IMR-90 (cell line): ENCODE measurements around the gene FAM171A1. TPM values are rescaled to one million over a fixed set of nuclear protein-coding genes. Genes with fewer than 3 reads are reported as not detected.

ENCODE experiments used
- ATAC-seq: fragments of 200-7000 bp; cut with Tn5 transposase; 2 replicates; pipeline ENCODE4 v1.9.1; 2020; ENCODE audit warnings: low read depth, mild to moderate bottlenecking, moderate library complexity
- BruUV-seq: library from RNA; stranded (reverse); fragments of 400-500 nt; replicated peaks from 2 replicates; lab custom pipeline; 2021; lab: Mats Ljungman, UMichigan
- CTCF ChIA-PET: fragments of 300-600 bp; formaldehyde crosslinking; extraction: SDS; loops from one replicate; lab custom pipeline; 2021; ENCODE audit warnings: antibody characterized with exemption; lab: Yijun Ruan, JAX
- POLR2A ChIA-PET: fragments of 300-600 bp; sonication (Branson Sonifier 250); formaldehyde crosslinking; loops from one replicate; lab custom pipeline; 2022; ENCODE audit warnings: antibody characterized with exemption; ENCODE audit not compliant: unreplicated experiment; lab: Charles Lee
- DNase-seq: peaks from one replicate; pipeline ENCODE4 v3.0.0; 2013
- H2AFZ ChIP-seq: replicated peaks from 2 replicates; pipeline ENCODE3; 2013; ENCODE audit warnings: low read length, mild to moderate bottlenecking; ENCODE audit not compliant: poor library complexity
- H2AK5ac ChIP-seq: 2 replicates; pipeline ENCODE4 v1.6.1; 2013; ENCODE audit warnings: low read depth, low read length, inconsistent platforms
- H2AK9ac ChIP-seq: replicated peaks from 2 replicates; pipeline ENCODE3; 2013; ENCODE audit warnings: mild to moderate bottlenecking, low read depth, low read length, moderate library complexity; ENCODE audit not compliant: poor library complexity
- H2BK120ac ChIP-seq: 2 replicates; pipeline ENCODE4 v1.6.1; 2013; ENCODE audit warnings: low read depth, low read length, inconsistent platforms
- H2BK15ac ChIP-seq: 3 replicates; pipeline ENCODE4 v1.6.1; 2013; ENCODE audit warnings: low read depth, low read length, inconsistent platforms
- H2BK20ac ChIP-seq: 2 replicates; pipeline ENCODE4 v1.6.1; 2013; ENCODE audit warnings: low read depth, mild to moderate bottlenecking, inconsistent platforms, low read length, moderate library complexity
- H2BK5ac ChIP-seq: 2 replicates; pipeline ENCODE4 v1.6.1; 2013; ENCODE audit warnings: mild to moderate bottlenecking, low read depth, low read length, inconsistent platforms; ENCODE audit not compliant: poor library complexity, severe bottlenecking
- H3K14ac ChIP-seq: replicated peaks from 2 replicates; pipeline ENCODE4 v1.6.1; 2013; ENCODE audit warnings: low read depth, low read length, inconsistent platforms
- H3K18ac ChIP-seq: 2 replicates; pipeline ENCODE4 v1.6.1; 2013; ENCODE audit warnings: low read depth, low read length, control low read depth
- H3K23ac ChIP-seq: 2 replicates; pipeline ENCODE4 v1.6.1; 2013; ENCODE audit warnings: low read depth, low read length, inconsistent platforms
- H3K27ac ChIP-seq: 2 replicates; pipeline ENCODE4 v1.5.1; 2013; ENCODE audit warnings: mild to moderate bottlenecking, control low read depth, low read length; ENCODE audit not compliant: insufficient read depth
- H3K27me3 ChIP-seq: 2 replicates; pipeline ENCODE4 v1.6.1; 2013; ENCODE audit warnings: low read length; ENCODE audit not compliant: control insufficient read depth, insufficient read depth
- H3K36me3 ChIP-seq: 2 replicates; pipeline ENCODE4 v1.6.1; 2013; ENCODE audit warnings: low read length, mixed read lengths; ENCODE audit not compliant: control insufficient read depth, insufficient read depth
- H3K4ac ChIP-seq: 2 replicates; pipeline ENCODE4 v1.6.1; 2013; ENCODE audit warnings: low read depth, low read length, inconsistent platforms
- H3K4me1 ChIP-seq: 2 replicates; pipeline ENCODE4 v1.6.1; 2013; ENCODE audit warnings: low read length, mixed read lengths; ENCODE audit not compliant: control insufficient read depth, insufficient read depth
- H3K4me2 ChIP-seq: 2 replicates; pipeline ENCODE4 v1.6.1; 2013; ENCODE audit warnings: low read depth, mild to moderate bottlenecking, control low read depth, low read length, moderate library complexity
- H3K4me3 ChIP-seq: 2 replicates; pipeline ENCODE4 v1.5.1; 2013; ENCODE audit warnings: low read depth, mild to moderate bottlenecking, control low read depth, low read length, moderate library complexity; ENCODE audit not compliant: insufficient read depth
- H3K56ac ChIP-seq: 2 replicates; pipeline ENCODE4 v1.6.1; 2013; ENCODE audit warnings: low read length, inconsistent platforms; ENCODE audit not compliant: insufficient read depth; ENCODE audit errors: extremely low read depth
- H3K79me1 ChIP-seq, 2 experiments: 2 replicates each; pipeline ENCODE4 v1.6.1; 2013; ENCODE audit warnings: low read length in 2 of 2, inconsistent platforms in 1 of 2, low read depth in 1 of 2
- H3K9ac ChIP-seq: 2 replicates; pipeline ENCODE4 v1.6.1; 2013; ENCODE audit warnings: low read depth, low read length, control low read depth
- H3K9me1 ChIP-seq: 2 replicates; pipeline ENCODE4 v1.6.1; 2013; ENCODE audit warnings: low read length, inconsistent platforms; ENCODE audit not compliant: insufficient read depth
- H3K9me3 ChIP-seq: 2 replicates; pipeline ENCODE4 v1.6.1; 2013; ENCODE audit warnings: low read length; ENCODE audit not compliant: control insufficient read depth, insufficient read depth
- H4K20me1 ChIP-seq: 2 replicates; pipeline ENCODE4 v1.6.1; 2013; ENCODE audit warnings: low read length, inconsistent platforms; ENCODE audit not compliant: insufficient read depth
- H4K5ac ChIP-seq: 2 replicates; pipeline ENCODE4 v1.6.1; 2013; ENCODE audit warnings: mild to moderate bottlenecking, low read depth, low read length, control low read depth
- H4K8ac ChIP-seq, 2 experiments: 2 replicates each; pipeline ENCODE4 v1.6.1; 2013; ENCODE audit warnings: low read depth in 2 of 2, low read length in 2 of 2, control low read depth in 1 of 2, inconsistent platforms in 1 of 2
- H4K91ac ChIP-seq: 2 replicates; pipeline ENCODE4 v1.6.1; 2013; ENCODE audit warnings: low read depth, low read length, inconsistent platforms; ENCODE audit not compliant: insufficient read depth
- RFX5 ChIP-seq: IDR thresholded peaks from 2 replicates; pipeline ENCODE4 v1.8.0; 2012; ENCODE audit warnings: low read depth, mild to moderate bottlenecking, low read length, moderate library complexity
- WGBS, 2 experiments: methylation state at CpG; one replicate each; pipeline versions ENCODE4 v1.1.5 to v1.1.7; 2013; ENCODE audit warnings: missing lambda C conversion rate in 2 of 2; ENCODE audit not compliant: insufficient read length in 1 of 2; ENCODE audit errors: extremely low coverage in 2 of 2; 5-methylcytosine and 5-hydroxymethylcytosine counted together
- dilution Hi-C: fragments of 300-500 bp; cut with HindIII; formaldehyde crosslinking; loops from one replicate; pipeline ENCODE4 v1.14.3; 2018; ENCODE audit warnings: low sequenced_read_pairs; ENCODE audit not compliant: unreplicated experiment
- in situ Hi-C: fragments of 300-500 bp; cut with MboI; formaldehyde crosslinking; loops from 3 replicates; pipeline ENCODE4 v1.14.3; 2019; ENCODE audit warnings: low sequenced_read_pairs, inconsistent platforms, mixed read lengths
- intact Hi-C: fragments of 100-400 bp; cut with micrococcal nuclease; formaldehyde crosslinking; loops from 2 replicates; pipeline ENCODE4 v1.10.0; 2022
- polyA plus RNA-seq, 3 experiments: library from polyadenylated mRNA; depleted of rRNA; stranded (reverse); fragments of >200 nt; gene quantifications; 2 replicates each; pipeline ENCODE4 v1.2.3, GENCODE V29; 2012; ENCODE audit warnings: low replicate concordance in 1 of 3
- total RNA-seq: library from RNA; depleted of rRNA; stranded (reverse); fragments of >200 nt; gene quantifications from 2 replicates; pipeline ENCODE4 v1.2.3, GENCODE V29; 2012

The FAM171A1 gene
- total and polyA plus RNA-seq, 2 of the 4 experiments (the other 2 are of a cell fraction) = 20.3 to 30.6 TPM

GRCh38 chr10:15341502-15342128, 29.5 kb downstream of the FAM171A1 start:
- DNase-seq (no peak), ATAC-seq (no peak)
- Histone ChIP-seq H3K4ac (no peak overlapping the region), H3K9me1 (no peaks in the 10 kb centered on the region; the same call in none of the 2 replicates), H3K4me1 (no peaks in the 10 kb centered on the region), H3K27me3 (peaks cover 5% of the 10 kb centered on the region; the same call in 1 of the 2 replicates), H3K27ac (no peak overlapping the region), H2BK15ac (no peak overlapping the region), H3K4me2 (no peak overlapping the region), H3K9me3 (no peaks in the 10 kb centered on the region), H3K79me1 (peaks cover 18 to 58% of the 10 kb centered on the region in 2 experiments), H3K4me3 (no peak overlapping the region), H2AFZ (no peak overlapping the region), H2AK9ac (no peak overlapping the region), H4K91ac (no peak overlapping the region), H3K14ac (no peak overlapping the region), H4K20me1 (peaks cover 35% of the 10 kb centered on the region), H3K23ac (no peak overlapping the region), H2AK5ac (no peak overlapping the region), H3K36me3 (no peaks in the 10 kb centered on the region), H4K5ac (no peak overlapping the region), H3K9ac (no peak overlapping the region), H2BK20ac (no peak overlapping the region), H2BK120ac (no peak overlapping the region), H3K18ac (no peak overlapping the region), H3K56ac (no peak overlapping the region), H4K8ac (no peak overlapping the region), H2BK5ac (no peak overlapping the region)
- intact Hi-C loops (no loop called here), in situ Hi-C loops (no loop called here), dilution Hi-C loops (no loop called here)
- no peak for TF ChIP-seq RFX5
- 82% methylated on average over 3 of the region's 7 CpGs; no CpG with 5 or more reads in 1 of the 2 experiments for WGBS, 2 experiments
- ChIA-PET POLR2A (no interaction called here), CTCF (interaction anchor here (0.5 kb wide), 1 partner anchor 11 kb away, joined by 4 read pairs; no protein-coding TSS in a partner anchor)
- BruUV-seq = no TSS peak
